Stomach (tissue), 4 donors: Measurements from ENCODE around the gene ERC2.

ENCODE experiments used
- CTCF ChIP-seq, 7 experiments: fragments of 450-650 bp in 4 of 7; fragments of 200-600 bp in 3 of 7; sonication (generic) in 3 of 7; IDR thresholded peaks; one replicate each; pipeline ENCODE4 v1.5.1; 2016 to 2019; ENCODE audit warnings: antibody characterized with exemption in 7 of 7, control low read depth in 2 of 7, mild to moderate bottlenecking in 1 of 7
- EP300 ChIP-seq: sonication (generic); formaldehyde crosslinking; IDR thresholded peaks from one replicate; pipeline ENCODE4 v1.6.1; 2017; ENCODE audit warnings: antibody characterized with exemption
- POLR2A ChIP-seq, 4 donors: fragments of 450-650 bp; IDR thresholded peaks; one replicate each; pipeline ENCODE4 v1.6.1; 2016; ENCODE audit warnings: antibody characterized with exemption in 4 of 4, control low read depth in 2 of 4, mild to moderate bottlenecking in 1 of 4, moderate library complexity in 1 of 4

GRCh38 chr3:55480911-55481743 lies 987.1 kb downstream of the ERC2 start:
- TF ChIP-seq POLR2A (IDR thresholded peaks at IDR 0.05) (no peak), CTCF (IDR thresholded peaks at IDR 0.05) (no peak), EP300 (no peak)
